Fibroblast of lung (primary cell): Measurements from ENCODE around the gene ANO10.

Experiments
- EZH2 ChIP-seq: IDR thresholded peaks from 2 replicates; pipeline ENCODE4 v1.5.1; 2012; ENCODE audit warnings: low read length, control low read depth, mild to moderate bottlenecking; ENCODE audit errors: missing control alignments
- TF ChIP-seq, protein P1 (sequence below), 2 donors: IDR thresholded peaks in 1 of 2; conservative IDR thresholded peaks in 1 of 2; 1 replicate in 1 of 2; 2 replicates in 1 of 2; pipeline ENCODE4 v1.5.1; 2011 to 2012; ENCODE audit warnings: low read length in 2 of 2, control low read depth in 1 of 2, inconsistent platforms in 1 of 2, low read depth in 1 of 2, mild to moderate bottlenecking in 1 of 2

GRCh38 chr3:43410592-43410991 is 211.2 kb downstream of the ANO10 start:
- TF ChIP-seq, protein P1, sequence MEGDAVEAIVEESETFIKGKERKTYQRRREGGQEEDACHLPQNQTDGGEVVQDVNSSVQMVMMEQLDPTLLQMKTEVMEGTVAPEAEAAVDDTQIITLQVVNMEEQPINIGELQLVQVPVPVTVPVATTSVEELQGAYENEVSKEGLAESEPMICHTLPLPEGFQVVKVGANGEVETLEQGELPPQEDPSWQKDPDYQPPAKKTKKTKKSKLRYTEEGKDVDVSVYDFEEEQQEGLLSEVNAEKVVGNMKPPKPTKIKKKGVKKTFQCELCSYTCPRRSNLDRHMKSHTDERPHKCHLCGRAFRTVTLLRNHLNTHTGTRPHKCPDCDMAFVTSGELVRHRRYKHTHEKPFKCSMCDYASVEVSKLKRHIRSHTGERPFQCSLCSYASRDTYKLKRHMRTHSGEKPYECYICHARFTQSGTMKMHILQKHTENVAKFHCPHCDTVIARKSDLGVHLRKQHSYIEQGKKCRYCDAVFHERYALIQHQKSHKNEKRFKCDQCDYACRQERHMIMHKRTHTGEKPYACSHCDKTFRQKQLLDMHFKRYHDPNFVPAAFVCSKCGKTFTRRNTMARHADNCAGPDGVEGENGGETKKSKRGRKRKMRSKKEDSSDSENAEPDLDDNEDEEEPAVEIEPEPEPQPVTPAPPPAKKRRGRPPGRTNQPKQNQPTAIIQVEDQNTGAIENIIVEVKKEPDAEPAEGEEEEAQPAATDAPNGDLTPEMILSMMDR (conservative IDR thresholded peaks at IDR 0.05 in 1 of 2, IDR thresholded peaks at IDR 0.05 in 1 of 2; ENCODE audit: low read depth in 1 of 2, low read length in 2 of 2) = no peak
- TF ChIP-seq EZH2 = no peak
